HEK293 (cell line): ENCODE results near the gene SLC22A13.

Experiments used
- GLI2 ChIP-seq: fragments of 450-650 bp; formaldehyde crosslinking; IDR thresholded peaks from 2 replicates; pipeline ENCODE4; 2017; ENCODE audit warnings: missing biosample characterization, missing genetic modification characterization, low read depth, borderline replicate concordance
- ZNF155 ChIP-seq: fragments of 450-650 bp; formaldehyde crosslinking; IDR thresholded peaks from 2 replicates; pipeline ENCODE4 v1.5.1; 2016; ENCODE audit warnings: missing biosample characterization, missing genetic modification characterization
- ZNF184 ChIP-seq: fragments of 450-650 bp; IDR thresholded peaks from 2 replicates; pipeline ENCODE4 v1.5.1; 2018; ENCODE audit warnings: missing biosample characterization, mild to moderate bottlenecking, missing genetic modification characterization
- ZNF24 ChIP-seq: fragments of 450-650 bp; formaldehyde crosslinking; IDR thresholded peaks from 2 replicates; pipeline ENCODE4 v1.5.1; 2016; ENCODE audit warnings: missing biosample characterization, missing genetic modification characterization
- ZNF530 ChIP-seq: fragments of 450-650 bp; formaldehyde crosslinking; IDR thresholded peaks from 2 replicates; pipeline ENCODE4 v1.5.1; 2016; ENCODE audit warnings: low read depth, missing biosample characterization, missing genetic modification characterization
- ZNF670 ChIP-seq: fragments of 450-650 bp; formaldehyde crosslinking; IDR thresholded peaks from 2 replicates; pipeline ENCODE4 v1.5.1; 2016; ENCODE audit warnings: missing biosample characterization, missing genetic modification characterization, low read depth
- TF ChIP-seq, protein P1 (sequence below): fragments of 450-650 bp; formaldehyde crosslinking; IDR thresholded peaks from 2 replicates; pipeline ENCODE4 v1.5.1; 2016; ENCODE audit warnings: missing biosample characterization, missing genetic modification characterization
- TF ChIP-seq, protein P2 (sequence below): fragments of 450-650 bp; formaldehyde crosslinking; IDR thresholded peaks from 2 replicates; pipeline ENCODE4 v1.5.1; 2017; ENCODE audit warnings: missing biosample characterization, missing genetic modification characterization
- TF ChIP-seq, protein P3 (sequence below): fragments of 450-650 bp; formaldehyde crosslinking; conservative IDR thresholded peaks from 2 replicates; pipeline ENCODE4 v1.5.1; 2016; ENCODE audit warnings: low read depth, missing biosample characterization, missing genetic modification characterization

DNA sequence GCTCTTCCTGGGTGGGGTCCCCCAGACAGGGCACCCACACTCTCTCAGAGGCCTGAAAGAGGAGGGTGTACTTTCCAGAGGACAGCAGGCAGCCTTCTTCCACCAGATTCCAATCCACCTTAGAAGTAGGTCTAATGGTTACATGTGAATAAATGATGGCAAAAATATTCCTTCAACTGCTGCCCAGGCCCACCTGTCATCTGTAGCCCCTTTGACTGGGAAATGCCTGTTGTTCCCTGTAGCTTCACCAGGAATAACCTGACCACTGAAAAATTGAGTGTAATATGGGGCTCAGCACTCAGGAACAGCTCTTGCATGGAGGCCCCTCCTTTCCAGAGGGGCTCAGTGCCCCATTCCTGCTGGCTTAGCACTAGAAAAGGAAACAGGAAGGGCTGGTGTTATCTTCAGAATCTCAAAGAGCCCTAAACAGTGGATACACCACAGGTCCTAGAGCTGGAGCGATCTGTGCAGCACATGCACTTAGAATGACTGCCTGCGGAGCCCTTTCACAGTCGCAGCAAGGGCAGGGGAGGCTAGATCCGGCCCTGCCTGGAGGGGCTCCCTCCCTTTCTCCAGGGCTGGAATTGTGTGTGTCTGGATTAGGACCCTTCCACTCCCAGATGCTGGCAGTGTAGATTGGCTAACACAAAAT lies 48.6 kb downstream of the SLC22A13 start:
- TF ChIP-seq ZNF530 (no peak), ZNF670 (tag by site-specific recombination) (no peak), GLI2 (no peak), ZNF155 (tag by site-specific recombination) (no peak), ZNF24 (tag by site-specific recombination) (no peak), ZNF184 (tag by site-specific recombination) (no peak)
- TF ChIP-seq, protein P1, sequence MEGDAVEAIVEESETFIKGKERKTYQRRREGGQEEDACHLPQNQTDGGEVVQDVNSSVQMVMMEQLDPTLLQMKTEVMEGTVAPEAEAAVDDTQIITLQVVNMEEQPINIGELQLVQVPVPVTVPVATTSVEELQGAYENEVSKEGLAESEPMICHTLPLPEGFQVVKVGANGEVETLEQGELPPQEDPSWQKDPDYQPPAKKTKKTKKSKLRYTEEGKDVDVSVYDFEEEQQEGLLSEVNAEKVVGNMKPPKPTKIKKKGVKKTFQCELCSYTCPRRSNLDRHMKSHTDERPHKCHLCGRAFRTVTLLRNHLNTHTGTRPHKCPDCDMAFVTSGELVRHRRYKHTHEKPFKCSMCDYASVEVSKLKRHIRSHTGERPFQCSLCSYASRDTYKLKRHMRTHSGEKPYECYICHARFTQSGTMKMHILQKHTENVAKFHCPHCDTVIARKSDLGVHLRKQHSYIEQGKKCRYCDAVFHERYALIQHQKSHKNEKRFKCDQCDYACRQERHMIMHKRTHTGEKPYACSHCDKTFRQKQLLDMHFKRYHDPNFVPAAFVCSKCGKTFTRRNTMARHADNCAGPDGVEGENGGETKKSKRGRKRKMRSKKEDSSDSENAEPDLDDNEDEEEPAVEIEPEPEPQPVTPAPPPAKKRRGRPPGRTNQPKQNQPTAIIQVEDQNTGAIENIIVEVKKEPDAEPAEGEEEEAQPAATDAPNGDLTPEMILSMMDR (tag by site-specific recombination): no peak
- TF ChIP-seq, protein P2, sequence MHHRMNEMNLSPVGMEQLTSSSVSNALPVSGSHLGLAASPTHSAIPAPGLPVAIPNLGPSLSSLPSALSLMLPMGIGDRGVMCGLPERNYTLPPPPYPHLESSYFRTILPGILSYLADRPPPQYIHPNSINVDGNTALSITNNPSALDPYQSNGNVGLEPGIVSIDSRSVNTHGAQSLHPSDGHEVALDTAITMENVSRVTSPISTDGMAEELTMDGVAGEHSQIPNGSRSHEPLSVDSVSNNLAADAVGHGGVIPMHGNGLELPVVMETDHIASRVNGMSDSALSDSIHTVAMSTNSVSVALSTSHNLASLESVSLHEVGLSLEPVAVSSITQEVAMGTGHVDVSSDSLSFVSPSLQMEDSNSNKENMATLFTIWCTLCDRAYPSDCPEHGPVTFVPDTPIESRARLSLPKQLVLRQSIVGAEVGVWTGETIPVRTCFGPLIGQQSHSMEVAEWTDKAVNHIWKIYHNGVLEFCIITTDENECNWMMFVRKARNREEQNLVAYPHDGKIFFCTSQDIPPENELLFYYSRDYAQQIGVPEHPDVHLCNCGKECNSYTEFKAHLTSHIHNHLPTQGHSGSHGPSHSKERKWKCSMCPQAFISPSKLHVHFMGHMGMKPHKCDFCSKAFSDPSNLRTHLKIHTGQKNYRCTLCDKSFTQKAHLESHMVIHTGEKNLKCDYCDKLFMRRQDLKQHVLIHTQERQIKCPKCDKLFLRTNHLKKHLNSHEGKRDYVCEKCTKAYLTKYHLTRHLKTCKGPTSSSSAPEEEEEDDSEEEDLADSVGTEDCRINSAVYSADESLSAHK (tag by site-specific recombination): no peak
- TF ChIP-seq, protein P3, sequence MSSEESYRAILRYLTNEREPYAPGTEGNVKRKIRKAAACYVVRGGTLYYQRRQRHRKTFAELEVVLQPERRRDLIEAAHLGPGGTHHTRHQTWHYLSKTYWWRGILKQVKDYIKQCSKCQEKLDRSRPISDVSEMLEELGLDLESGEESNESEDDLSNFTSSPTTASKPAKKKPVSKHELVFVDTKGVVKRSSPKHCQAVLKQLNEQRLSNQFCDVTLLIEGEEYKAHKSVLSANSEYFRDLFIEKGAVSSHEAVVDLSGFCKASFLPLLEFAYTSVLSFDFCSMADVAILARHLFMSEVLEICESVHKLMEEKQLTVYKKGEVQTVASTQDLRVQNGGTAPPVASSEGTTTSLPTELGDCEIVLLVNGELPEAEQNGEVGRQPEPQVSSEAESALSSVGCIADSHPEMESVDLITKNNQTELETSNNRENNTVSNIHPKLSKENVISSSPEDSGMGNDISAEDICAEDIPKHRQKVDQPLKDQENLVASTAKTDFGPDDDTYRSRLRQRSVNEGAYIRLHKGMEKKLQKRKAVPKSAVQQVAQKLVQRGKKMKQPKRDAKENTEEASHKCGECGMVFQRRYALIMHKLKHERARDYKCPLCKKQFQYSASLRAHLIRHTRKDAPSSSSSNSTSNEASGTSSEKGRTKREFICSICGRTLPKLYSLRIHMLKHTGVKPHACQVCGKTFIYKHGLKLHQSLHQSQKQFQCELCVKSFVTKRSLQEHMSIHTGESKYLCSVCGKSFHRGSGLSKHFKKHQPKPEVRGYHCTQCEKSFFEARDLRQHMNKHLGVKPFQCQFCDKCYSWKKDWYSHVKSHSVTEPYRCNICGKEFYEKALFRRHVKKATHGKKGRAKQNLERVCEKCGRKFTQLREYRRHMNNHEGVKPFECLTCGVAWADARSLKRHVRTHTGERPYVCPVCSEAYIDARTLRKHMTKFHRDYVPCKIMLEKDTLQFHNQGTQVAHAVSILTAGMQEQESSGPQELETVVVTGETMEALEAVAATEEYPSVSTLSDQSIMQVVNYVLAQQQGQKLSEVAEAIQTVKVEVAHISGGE (tag by site-specific recombination): no peak
